Transverse colon (tissue), 4 donors: ENCODE results near the gene SCAPER. TPM values are rescaled to one million over a fixed set of nuclear protein-coding genes. Genes with fewer than 3 reads are reported as not detected.
A peak's percentile ranks its signal among the peaks of the same experiment; 100 is the strongest.

Source experiments
- DNase-seq: peaks from one replicate; pipeline ENCODE4 v3.0.0-alpha.2; 2019
- H3K27ac ChIP-seq, 4 donors: fragments of 200-600 bp; sonication (generic); 2 replicates each; pipeline ENCODE4 v1.5.1; 2016 to 2018; ENCODE audit warnings: inconsistent platforms in 4 of 4
- H3K27me3 ChIP-seq: fragments of 200-600 bp; sonication (generic); 2 replicates; pipeline ENCODE4 v1.5.1; 2017; ENCODE audit warnings: inconsistent platforms
- H3K36me3 ChIP-seq, 4 donors: fragments of 200-600 bp; sonication (generic); 2 replicates each; pipeline ENCODE4 v1.5.1; 2017 to 2019; ENCODE audit warnings: inconsistent platforms in 4 of 4
- H3K4me1 ChIP-seq, 4 donors: fragments of 200-600 bp; sonication (generic); 2 replicates each; pipeline ENCODE4 v1.5.1; 2017 to 2020; ENCODE audit warnings: inconsistent platforms in 4 of 4
- H3K4me3 ChIP-seq, 4 donors: fragments of 200-600 bp; sonication (generic); 1 replicate in 1 of 4; 2 replicates in 3 of 4; pipeline versions ENCODE4 v1.5.1 to v1.6.1; 2017 to 2019; ENCODE audit warnings: inconsistent platforms in 4 of 4
- H3K9me3 ChIP-seq, 2 donors: fragments of 200-600 bp; sonication (generic); 2 replicates each; pipeline ENCODE4 v1.5.1; 2017 to 2019; ENCODE audit warnings: inconsistent platforms in 2 of 2
- EP300 ChIP-seq: sonication (generic); formaldehyde crosslinking; IDR thresholded peaks from one replicate; pipeline ENCODE4 v1.6.1; 2017; ENCODE audit warnings: antibody characterized with exemption, low read depth
- POLR2A ChIP-seq: fragments of 450-650 bp; IDR thresholded peaks from one replicate; pipeline ENCODE4 v1.6.1; 2016; ENCODE audit warnings: antibody characterized with exemption, mild to moderate bottlenecking, moderate library complexity
- POLR2AphosphoS5 ChIP-seq, 3 donors: sonication (generic); formaldehyde crosslinking; IDR thresholded peaks; one replicate each; pipeline ENCODE4 v1.6.1; 2016; ENCODE audit warnings: antibody characterized with exemption in 3 of 3
- WGBS, 2 donors: methylation state at CpG; one replicate each; pipeline ENCODE4 v1.1.5; 2018; ENCODE audit warnings: low coverage in 1 of 2; 5-methylcytosine and 5-hydroxymethylcytosine counted together
- in situ Hi-C, 4 donors: fragments of 200-750 bp; cut with MboI; loops; one replicate each; pipeline versions ENCODE4 v1.15.0 to v1.15.1; 2017; ENCODE audit warnings: low sequenced_read_pairs in 3 of 4, low pct_ligation_motif_present in 1 of 4, low pct_unique_long_range_greater_than_20kb in 1 of 4
- intact Hi-C: fragments of 100-400 bp; cut with DNase I; formaldehyde crosslinking; loops from one replicate; pipeline ENCODE4 v1.15.1; 2023; ENCODE audit warnings: low total_unique reads
- total RNA-seq, 4 donors: library from RNA; depleted of rRNA; stranded (reverse); fragments of >200 nt; gene quantifications; one replicate each; pipeline ENCODE4 v1.1.0, GENCODE V29; 2016
- TF ChIP-seq, protein P1 (sequence below), 5 experiments: fragments of 200-600 bp in 3 of 5; fragments of 450-650 bp in 2 of 5; sonication (generic) in 3 of 5; IDR thresholded peaks; 1 replicate in 2 of 5; 2 replicates in 3 of 5; pipeline ENCODE4 v1.5.1; 2016 to 2017; ENCODE audit warnings: antibody characterized with exemption in 5 of 5, inconsistent platforms in 3 of 5, mild to moderate bottlenecking in 2 of 5, moderate library complexity in 1 of 5

The SCAPER gene
- total RNA-seq, 4 donors from 2014 or later, result 31.8 to 121 (median 48.7) TPM

DNA sequence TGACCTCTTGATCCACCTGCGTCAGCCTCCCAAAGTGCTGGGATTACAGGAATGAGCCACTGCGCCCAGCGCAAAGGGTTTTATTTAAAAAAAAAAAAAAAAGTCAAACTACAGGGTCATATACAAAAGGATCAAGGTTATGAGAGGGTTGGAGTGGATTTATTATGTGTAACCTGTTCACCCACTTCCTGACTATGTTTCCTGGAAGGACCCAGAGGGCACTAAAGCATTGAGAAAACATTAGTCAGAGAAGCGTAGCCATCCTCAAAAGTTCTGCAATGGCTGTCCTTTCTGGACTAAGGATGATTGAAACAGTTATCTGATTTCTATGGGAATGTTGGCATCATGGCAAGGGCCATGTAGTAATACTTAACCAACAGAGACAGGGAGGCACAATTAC lies 7.3 kb upstream of the SCAPER start:
- DNase-seq, result no peak
- H3K27me3 ChIP-seq, result no peaks in the 10 kb centered on the region
- no peak for TF ChIP-seq POLR2A
- TF ChIP-seq POLR2AphosphoS5 (IDR thresholded peaks at IDR 0.05), result no peak
- TF ChIP-seq, protein P1, sequence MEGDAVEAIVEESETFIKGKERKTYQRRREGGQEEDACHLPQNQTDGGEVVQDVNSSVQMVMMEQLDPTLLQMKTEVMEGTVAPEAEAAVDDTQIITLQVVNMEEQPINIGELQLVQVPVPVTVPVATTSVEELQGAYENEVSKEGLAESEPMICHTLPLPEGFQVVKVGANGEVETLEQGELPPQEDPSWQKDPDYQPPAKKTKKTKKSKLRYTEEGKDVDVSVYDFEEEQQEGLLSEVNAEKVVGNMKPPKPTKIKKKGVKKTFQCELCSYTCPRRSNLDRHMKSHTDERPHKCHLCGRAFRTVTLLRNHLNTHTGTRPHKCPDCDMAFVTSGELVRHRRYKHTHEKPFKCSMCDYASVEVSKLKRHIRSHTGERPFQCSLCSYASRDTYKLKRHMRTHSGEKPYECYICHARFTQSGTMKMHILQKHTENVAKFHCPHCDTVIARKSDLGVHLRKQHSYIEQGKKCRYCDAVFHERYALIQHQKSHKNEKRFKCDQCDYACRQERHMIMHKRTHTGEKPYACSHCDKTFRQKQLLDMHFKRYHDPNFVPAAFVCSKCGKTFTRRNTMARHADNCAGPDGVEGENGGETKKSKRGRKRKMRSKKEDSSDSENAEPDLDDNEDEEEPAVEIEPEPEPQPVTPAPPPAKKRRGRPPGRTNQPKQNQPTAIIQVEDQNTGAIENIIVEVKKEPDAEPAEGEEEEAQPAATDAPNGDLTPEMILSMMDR (IDR thresholded peaks at IDR 0.05), result no peak
- TF ChIP-seq EP300, result no peak
- H3K4me1 ChIP-seq, result no peaks in the 10 kb centered on the region
- no peak overlapping the region for H3K4me3 ChIP-seq
- no peaks in the 10 kb centered on the region for H3K9me3 ChIP-seq
- intact Hi-C loops, result no loop called here
- H3K27ac ChIP-seq, result no peak overlapping the region
- in situ Hi-C loops, result no loop called here
- no peaks in the 10 kb centered on the region for H3K36me3 ChIP-seq
- WGBS, 2 donors, result 63% methylated on average over 1 to 4 of the region's 4 CpGs

- Histone ChIP-seq H3K36me3 (no peaks in the 10 kb centered on the region), H3K27me3 (no peaks in the 10 kb centered on the region), H3K4me1 (peaks cover 8 to 24% (median 22%) of the 10 kb centered on the region in 4 donors), H3K27ac (peak overlapping the region; percentile 79 to 89 (median 86)), H3K9me3 (no peaks in the 10 kb centered on the region), H3K4me3 (peak overlapping the region in 3 of 4 donors; percentile 61 to 94 (median 70))
- intact Hi-C loops (no loop called here), in situ Hi-C loops (no loop called here)
- DNase-seq, result no peak
- WGBS, 2 donors, result 33 to 40% methylated on average over 9 of the region's 9 CpGs
- no peak for TF ChIP-seq POLR2A
- no peak for TF ChIP-seq EP300
- TF ChIP-seq, protein P1 (IDR thresholded peaks at IDR 0.05), result no peak
- no peak for TF ChIP-seq POLR2AphosphoS5 (IDR thresholded peaks at IDR 0.05)
These were observed 715 bp upstream of the SCAPER start for GRCh38 chr15:76905855-76906254.

DNA sequence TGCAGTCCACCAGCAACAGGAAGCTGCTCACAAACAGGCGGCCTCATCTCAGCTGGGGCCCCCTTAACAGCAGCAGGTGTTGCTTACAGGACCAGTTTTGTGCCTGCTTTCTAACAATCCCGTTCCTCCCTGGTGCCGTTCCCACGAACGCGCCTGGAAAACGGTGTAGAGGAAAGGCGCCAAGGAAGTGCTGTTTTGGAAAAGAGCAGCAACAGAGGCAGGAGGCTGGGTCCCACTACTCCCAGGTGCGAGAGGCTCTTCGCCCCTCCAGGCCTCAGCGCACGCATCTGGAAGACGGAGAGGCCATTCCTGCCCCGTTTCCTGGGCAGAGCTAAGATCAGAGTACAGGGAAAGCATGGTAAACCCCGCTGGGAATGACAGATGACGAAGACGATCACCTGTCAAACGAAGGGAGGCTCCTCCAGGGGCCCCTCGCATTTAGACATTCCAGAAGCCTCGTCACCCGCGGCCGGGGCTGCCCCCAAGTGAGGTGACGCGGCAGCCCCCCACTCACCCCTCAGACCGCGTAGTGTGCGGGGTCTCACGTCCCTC lies 603 bp downstream of the SCAPER start:
- Histone ChIP-seq H3K4me1 (peaks cover 8 to 24% (median 22%) of the 10 kb centered on the region in 4 donors), H3K27ac (peak overlapping the region; percentile 79 to 89 (median 86)), H3K9me3 (no peaks in the 10 kb centered on the region), H3K27me3 (no peaks in the 10 kb centered on the region), H3K36me3 (no peaks in the 10 kb centered on the region), H3K4me3 (peak overlapping the region; percentile 59 to 94 (median 66))
- intact Hi-C loops (no loop called here), in situ Hi-C loops (no loop called here)
- 2% methylated on average over 26 of the region's 29 CpGs; no CpG with 5 or more reads in 1 of the 2 donors for whole genome bisulfite sequencing, 2 donors
- no peak for TF ChIP-seq POLR2AphosphoS5 (IDR thresholded peaks at IDR 0.05)
- no peak for TF ChIP-seq EP300
- no peak for TF ChIP-seq POLR2A
- TF ChIP-seq, protein P1 (IDR thresholded peaks at IDR 0.05), result no peak
- DNase-seq, result peak; percentile 36

- no peak for TF ChIP-seq EP300
- TF ChIP-seq, protein P1 (IDR thresholded peaks at IDR 0.05), result peak in 1 of 5 experiments; percentile 9
- Histone ChIP-seq H3K27ac (peak overlapping the region; percentile 1 to 89 (median 48)), H3K27me3 (no peaks in the 10 kb centered on the region), H3K4me1 (peaks cover 8 to 24% (median 22%) of the 10 kb centered on the region in 4 donors), H3K36me3 (no peaks in the 10 kb centered on the region), H3K4me3 (no peak overlapping the region), H3K9me3 (no peaks in the 10 kb centered on the region)
- intact Hi-C loops, result no loop called here
- no peak for DNase-seq
- in situ Hi-C loops, result no loop called here
These were observed 1.9 kb downstream of the SCAPER start for GRCh38 chr15:76903251-76903681.
